Measurements from ENCODE around the gene RASGRP3.

Gene RASGRP3

GRCh38 chr2:33588232-33588631 is 111.8 kb downstream of the RASGRP3 start:
- no peak for FAIRE-seq

DNA sequence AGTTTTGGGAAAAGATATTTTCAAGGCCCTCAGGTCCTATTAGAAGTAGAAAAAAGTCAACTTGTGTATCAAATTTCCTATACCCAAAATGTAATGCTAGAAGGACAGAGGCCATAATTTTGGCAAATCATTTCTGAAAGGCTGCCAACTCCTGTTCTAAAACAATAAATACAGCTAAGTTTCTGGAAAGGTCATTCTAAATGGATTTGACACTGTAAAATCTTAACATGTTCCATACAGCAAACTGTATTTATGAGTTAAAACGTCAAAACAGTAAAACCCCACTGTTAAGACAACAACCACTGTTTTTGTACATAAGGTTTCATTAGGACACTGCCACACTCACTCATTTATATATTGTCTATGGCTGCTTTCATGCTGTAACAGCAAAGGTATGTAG is 113.0 kb downstream of the RASGRP3 start:
- no peak for FAIRE-seq

- no peak for FAIRE-seq
Measured at GRCh38 chr2:33595385-33595784, 118.9 kb downstream of the RASGRP3 start.

DNA sequence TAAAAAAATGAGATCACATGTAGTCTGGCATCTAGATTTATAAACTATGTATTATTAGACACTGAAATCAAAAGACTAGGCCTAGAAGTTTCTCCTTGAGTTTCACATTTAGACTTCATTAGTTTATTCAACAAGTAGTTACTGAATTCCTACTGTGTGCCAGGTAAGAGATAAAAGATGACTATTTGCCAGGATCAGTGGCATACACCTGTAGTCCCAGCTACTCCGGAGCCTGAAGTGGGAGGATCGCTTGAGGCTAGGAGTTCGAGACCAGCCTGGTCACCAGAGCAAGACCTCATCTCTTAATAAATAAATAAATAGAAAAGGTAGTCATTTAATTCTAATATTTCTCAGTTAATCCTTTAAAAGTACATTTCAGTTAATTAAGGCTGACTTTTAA is 120.6 kb downstream of the RASGRP3 start:
- FAIRE-seq, result no peak

- no peak for FAIRE-seq
Measured at GRCh38 chr2:33598561-33599174, 122.2 kb downstream of the RASGRP3 start.

- peak; percentile 98 for FAIRE-seq
Measured at GRCh38 chr2:33599175-33599942, 122.9 kb downstream of the RASGRP3 start, which contains the start of gene FAM98A. FAM98A (minus strand) TSS chr2:33599299; CDS start chr2:33599221, 78 bp downstream.

GRCh38 chr2:33599943-33600192 is 123.4 kb downstream of the RASGRP3 start:
- FAIRE-seq, result no peak

DNA sequence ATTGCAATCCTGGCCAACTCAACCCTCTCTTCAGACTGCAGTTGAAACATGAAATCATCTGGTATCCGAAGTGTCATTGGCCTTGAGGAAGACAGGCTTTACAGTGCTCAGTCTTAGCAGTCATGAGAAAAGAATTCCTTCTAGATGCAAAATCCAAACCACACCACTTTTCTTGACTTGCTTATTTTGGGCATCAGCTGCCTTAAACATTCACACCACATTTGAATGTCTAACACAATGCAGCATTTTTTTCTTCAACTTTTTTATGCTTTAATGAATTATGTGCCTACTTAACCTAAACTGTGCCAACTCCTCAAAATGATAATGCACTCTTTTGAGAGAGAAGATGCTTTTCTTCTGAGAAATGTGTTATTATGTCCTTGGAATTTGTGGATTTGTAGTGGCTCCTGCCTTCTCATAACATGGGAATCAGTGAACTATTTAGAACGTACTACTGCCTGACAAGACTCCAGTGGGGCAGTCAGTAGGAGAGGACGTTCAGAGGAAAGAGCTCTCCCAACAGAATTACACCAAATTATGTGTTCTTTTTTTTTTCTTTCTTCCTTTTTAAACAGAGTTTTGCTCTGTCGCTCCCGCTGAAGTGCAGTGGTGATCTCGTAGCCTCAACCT is 125.9 kb downstream of the RASGRP3 start:
- no peak for FAIRE-seq

DNA sequence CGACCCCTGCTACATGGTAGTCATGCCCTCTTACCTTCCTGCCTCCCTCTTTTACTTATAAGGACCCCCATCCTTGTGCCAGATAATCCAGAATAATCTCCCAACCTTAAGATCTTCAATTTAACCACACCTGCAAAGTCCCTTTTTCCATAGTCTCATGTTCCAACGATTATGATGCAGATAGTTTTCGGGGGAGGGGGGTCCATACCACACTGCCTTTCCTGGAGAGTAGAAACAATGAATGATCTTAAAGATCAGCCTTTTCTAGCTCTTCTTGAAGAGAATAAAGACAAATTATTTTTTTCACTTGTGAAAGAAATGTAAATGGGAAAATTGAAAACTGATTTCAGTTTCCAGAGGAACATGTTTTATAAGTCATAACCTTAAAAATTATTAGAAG is 127.0 kb downstream of the RASGRP3 start:
- FAIRE-seq, result no peak

DNA sequence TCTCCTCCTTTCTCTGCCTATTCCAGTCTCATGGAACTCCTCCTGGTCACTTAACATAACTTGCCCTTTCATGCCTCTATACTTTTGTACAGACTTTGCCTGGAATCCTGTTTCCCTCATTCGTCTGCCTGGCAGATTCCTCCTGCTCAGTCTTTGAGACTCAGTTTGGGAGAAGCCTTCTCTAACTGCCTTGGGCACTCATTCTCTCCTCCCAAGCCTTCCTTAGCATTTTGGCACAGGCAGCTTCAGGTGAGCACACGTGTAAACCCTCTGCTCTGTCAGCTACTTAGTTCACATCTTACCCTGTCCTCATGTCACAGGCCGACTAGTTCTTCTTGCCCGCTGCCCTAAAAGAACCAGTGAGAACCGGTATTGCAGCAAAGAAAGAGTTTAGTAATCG is 128.6 kb downstream of the RASGRP3 start:
- FAIRE-seq, result no peak

DNA sequence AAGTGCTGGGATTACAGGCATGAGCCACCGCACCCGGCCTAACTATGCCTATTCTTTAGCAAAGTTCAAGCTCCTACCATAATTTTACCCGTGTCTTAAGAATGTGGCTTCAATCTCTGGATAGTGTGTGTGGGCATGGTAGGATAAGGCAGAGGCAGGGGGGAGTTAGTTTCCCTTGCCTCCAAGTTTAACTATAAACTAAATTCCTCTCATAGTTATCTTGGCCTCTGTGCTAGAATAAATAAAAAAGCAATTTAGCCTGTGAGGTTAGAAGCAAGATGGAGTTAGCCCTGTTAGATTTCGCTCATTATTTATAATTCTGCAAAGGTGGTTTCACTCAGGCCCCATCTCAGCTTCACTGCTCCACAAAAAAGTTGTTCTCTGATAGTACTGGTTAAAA is 129.7 kb downstream of the RASGRP3 start:
- no peak for FAIRE-seq

DNA sequence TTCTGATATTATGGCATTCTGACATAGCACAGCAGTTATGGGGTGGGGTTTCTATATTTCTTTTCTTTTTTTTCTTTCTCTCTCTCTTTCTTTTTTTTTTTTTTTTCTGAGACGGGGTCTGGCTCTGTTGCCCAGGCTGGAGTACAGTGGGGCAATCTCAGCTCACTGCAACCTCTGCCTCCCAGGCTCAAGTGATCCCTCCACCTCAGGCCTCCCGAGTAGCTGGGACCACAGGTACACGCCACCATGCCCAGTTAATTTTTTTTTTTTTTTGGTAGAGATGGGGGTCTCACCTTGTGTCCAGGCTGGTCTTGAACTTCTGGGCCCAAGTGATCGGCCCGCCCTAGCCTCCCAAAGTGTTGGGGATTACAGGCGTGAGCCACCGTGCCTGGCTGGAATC is 130.2 kb downstream of the RASGRP3 start:
- FAIRE-seq, result no peak

DNA sequence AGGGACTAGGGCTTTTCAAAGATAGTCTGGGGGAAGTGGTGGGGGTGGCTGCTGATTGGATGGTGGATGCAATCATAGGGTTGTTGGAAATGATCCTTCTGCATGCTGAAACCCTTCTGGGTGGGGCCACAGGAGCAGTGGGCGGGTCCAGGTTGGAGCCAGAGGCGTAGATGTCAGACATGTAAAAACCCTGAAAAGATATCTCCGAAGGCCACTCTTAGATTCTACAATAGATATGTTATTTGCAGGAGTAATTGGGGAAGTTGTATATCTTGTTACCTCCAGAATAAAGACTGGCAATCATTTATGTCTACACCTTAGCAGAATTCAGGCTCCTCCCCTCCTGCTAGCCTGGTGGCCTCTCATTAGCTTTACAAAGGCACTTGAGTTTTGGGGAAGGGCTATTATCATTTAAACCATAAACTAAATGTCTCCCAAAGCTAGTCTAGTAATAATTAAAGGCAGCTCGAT is 130.8 kb downstream of the RASGRP3 start:
- FAIRE-seq, result no peak

DNA sequence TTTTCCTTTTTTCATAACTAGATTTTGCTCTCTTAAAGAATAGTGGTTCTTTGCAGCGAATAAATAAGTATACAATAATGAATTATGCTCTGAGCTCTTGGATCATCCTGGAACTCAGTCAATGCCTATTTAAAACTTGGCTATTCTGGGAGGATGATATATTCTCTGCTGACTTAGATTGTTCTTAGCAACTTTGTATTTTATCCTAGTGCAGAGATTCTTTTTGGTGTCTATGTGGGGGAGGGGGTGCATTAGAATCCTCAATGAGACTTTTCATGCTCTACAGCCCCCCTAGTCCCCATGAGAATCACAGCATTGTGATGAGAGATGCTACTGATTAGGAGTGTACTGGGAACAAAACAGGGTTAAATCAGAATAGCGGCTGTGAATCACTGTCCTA is 131.5 kb downstream of the RASGRP3 start:
- no peak for FAIRE-seq

DNA sequence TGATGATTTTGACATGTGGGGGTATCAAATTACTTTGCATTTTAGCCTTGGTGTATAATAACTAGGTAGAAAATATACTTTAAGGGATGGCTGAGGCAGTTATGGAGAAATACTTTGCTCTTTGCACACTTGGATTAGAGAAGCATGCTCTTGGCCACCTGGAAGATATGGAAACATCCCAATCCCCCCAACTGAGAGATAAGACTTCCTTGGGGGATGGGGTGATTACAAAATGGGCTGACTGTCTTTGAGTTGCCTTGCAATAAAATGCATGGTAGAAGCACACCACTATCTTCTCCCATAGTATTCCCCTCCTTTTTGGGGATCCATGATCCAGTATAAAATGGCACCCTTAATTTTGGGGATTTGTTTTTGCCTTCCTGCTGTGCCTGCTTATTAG is 137.7 kb downstream of the RASGRP3 start:
- FAIRE-seq, result no peak

Measured in A204.1 (cell line).